HG03469 (cell line): ENCODE results near the gene ATOH8.
"Not testable (repeated sequence)": the region's sequence is repeated elsewhere in the genome, so short reads cannot be mapped to it uniquely, and the experiment has no call there.

ENCODE experiments used
- ATAC-seq: cut with Tn5 transposase; IDR thresholded peaks from one replicate; pipeline ENCODE4 v1.9.1; 2021; ENCODE audit warnings: mild to moderate bottlenecking, moderate library complexity, moderate number of reproducible peaks; ENCODE audit not compliant: unreplicated experiment

The ATOH8 gene

DNA sequence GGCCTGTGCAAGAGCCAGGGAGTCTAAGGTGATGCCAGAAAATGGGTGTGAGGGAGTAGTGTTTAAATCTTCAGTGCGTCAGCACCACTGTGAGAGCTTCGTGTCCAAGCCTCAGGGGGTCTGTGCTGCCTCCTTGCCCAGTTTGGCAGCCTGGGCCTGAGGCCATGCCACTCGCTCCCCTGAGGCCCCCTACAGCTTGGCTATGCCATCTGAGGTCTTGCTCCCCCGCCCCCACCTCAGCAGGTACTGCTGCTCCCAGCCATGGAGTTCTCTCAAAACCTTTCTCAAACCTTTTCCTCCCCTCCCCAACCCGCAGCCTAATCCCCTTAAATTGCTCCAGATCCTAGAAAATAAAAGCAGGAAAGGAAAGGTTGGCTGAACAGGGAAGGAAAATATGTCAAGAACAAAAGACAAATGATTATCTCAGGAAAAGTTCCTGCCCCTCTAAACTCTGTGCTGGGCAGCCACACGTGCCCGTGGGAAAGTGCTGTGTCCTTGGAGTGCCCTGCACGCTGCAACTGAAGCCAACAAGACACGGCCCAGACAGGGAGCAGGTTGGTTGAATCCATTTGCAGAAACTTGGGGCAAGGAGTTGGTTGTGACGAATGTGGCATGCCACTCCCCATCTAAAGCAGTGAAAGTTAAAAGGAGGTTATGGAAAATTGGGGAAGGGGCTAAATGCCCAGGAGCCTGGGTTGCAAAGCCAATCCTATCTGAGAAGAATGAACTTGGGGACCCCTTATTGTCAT lies 61.2 kb downstream of the ATOH8 start:
- no peak for ATAC-seq

DNA sequence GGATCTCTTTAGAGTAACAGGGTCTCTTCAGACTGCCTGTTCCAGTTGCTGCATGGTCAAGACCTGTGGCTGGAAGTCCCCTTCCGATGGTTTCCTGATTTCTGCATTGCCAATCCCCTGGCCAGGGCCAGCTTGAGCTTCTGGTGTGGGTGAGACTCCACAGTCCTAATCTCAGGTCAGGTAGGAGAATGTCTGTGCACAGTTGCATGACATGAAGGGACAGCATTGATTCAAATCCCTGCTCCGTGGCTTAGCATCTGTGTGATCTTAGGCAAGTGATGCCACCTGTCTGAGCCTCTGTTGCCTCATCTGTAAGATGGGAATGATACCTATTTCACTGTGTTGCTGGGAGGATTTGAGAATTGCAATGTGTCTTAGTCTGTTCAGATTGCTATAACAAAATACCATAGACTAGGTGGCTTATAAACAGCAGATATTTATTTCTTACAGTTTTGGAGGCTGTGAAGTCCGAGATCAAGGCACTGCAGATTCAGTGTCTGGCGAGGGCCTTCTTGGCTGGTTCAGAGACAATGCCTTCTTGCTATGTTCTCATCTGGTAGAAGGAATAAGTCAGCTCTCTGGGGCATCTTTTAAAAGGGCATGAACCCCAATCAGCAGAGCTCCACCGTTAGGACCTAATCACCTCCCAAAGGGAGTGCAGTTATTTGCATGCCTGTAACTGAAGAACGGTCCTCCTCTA lies 66.2 kb downstream of the ATOH8 start:
- no peak for ATAC-seq

DNA sequence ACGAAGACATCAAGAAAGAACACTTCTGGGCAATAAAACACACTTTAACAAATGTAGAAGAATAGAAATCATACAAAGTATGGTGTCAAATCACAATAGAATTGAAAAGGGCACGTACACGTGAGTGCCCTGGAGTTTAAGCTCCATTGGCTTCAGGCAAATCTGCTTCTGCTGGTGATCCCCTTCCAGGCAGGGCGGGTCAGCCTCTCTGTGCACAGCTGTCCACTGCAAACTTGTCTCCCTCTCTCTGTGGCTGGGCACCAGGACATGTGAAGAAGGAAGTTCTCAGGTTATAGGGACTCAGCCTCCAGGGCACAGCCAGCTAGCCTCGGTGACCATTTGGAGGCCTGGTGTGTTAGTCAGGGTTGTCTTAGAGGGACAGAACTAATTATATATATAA lies 69.0 kb downstream of the ATOH8 start:
- no peak for ATAC-seq

DNA sequence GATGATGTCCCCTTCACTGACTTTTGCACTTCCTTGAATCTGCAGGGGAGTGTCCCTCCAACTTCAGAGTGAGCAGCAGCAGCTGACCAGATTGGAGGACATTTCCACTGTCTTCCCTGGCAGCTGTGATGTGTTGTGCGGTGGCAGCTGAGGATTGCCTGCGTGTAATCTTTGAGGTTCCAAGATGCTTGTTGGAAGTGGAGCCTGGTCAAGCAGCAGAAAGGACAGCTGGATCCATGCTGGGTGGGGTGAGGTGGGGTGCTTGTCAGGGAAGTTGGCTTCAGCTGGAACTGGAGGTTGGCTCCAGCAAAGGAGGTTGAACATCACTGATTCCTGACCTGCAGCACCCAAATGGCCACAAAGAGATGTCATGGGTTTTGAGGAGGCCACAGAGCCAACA lies 70.2 kb downstream of the ATOH8 start:
- no peak for ATAC-seq

DNA sequence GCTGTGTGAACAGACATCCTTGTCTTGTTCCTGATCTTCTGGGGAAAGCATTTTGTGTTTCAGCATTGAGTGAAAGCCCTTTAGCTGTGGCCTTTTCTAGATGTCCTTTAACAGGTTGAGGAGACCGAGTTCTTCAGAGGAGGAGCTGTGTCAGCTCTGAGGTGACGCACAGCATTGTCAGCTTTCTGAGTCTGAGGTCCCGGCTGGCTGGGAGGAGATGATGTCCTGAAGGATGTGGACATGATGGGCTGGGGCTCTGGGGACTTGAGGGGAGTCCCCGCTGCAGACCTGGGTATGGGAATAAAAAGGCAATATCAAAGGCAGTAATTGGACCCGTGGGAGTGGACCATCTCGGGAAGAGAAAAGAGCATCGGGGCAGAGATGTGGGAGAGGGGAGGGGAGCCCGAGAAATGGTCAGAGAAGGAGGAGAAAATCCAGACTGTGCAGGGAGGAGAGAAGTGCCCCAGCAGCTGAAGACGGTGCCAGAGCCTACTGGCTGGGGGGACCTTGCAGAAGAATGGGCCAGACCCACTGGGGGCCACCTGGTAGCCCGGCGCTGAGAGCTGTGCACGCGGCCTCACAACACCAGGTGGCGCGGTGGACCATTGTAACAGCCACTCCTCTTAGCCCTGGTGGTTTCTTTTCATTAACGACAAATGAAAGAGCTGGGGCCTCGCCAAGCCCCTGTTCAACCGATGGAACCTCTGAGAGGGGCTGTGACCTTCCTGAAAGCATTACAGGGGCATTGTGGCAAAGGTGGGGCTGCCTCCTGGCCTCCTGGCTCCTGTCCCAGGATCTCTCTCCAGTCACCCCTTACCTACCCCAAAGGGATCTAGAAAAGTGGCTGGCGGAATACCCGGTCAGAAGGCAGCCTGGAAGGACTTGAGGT lies 73.4 kb downstream of the ATOH8 start:
- ATAC-seq: no peak

DNA sequence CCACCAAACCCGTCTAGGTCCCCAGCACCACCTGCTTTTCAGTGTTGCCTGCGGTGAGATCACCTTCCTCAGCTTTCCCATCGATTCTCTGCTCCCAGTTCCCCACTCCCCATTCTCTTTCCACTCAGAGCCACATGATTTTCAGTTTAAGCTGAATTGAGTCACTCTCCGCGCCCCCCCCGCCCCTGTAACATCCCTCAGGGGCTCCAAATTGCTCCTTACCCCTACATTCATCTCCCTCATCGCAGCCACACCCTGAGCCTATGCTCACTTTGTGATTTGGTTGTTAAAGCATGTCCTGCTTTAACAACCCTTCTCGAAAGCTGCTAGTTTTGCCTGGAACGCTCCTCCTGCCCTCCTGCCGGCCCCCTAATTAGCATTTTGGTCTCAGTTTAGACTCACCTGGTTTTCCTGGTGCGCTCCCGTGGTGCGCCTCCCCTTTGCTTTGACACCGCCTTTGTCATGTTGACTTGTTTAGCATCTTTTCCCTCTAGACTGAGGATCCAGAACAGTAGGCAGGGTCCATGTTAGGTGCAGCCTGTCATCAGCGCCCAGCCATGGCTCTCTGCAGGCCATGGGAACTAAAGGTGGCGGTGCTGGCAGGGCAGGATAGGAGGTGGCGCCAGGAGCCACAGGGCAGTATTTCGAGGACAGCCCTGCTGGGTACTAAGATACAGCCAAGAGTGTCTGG lies 74.2 kb downstream of the ATOH8 start:
- no peak for ATAC-seq

DNA sequence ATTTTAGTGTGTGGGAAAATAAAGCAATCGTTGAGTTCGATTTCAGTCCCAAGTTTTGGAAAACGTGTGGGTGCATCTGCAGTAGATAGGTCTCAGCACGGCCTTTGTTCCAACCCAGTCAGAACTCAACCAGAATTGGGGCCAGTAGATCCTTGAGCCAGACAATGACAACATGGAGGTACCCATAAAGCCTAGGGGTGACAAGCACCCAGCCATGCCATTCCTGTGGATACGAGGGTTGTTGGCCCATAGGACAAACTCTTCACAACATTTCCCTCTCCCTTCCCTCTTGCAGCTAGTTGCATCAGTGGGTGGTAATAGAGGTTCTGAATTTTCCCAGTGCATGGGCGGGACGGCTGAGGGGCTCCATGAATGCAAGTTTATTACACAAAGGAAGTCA lies 74.9 kb downstream of the ATOH8 start:
- ATAC-seq: no peak

DNA sequence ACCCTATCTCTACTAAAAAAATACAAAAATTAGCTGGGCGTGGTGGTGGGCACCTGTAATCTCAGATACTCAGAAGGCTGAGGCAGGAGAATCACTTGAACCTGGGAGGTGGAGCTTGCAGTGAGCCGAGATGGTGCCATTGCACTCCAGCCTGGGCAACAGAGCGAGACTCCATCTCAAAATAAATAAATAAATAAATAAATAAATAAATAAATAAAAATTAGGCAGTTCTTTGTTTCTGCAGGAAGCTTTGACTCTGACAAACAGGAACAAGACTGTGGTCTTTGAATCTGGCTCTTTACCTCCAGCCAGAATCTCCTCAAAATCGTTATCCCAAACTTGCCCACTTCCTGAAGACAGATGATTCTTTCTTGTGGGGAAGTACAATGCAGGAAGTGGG lies 75.6 kb downstream of the ATOH8 start:
- not testable (repeated sequence) for ATAC-seq

DNA sequence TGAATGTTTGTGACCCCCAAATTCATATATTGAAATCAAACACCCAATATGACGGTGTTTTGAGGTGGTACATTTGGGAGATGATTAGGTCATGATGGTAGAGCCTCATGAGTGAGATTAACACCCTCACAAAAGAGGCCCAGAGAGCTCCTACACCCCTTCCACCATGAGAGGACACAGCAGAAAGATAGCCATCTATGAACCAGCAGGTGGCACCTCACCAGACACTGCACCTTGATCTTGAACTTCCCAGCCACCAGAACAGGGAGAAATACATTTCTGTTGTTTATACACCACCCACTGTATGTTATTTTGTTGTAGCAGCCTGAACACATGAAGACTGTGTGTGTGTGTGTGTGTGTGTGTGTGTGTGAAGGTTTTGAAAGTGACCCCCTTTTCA lies 76.9 kb downstream of the ATOH8 start:
- no peak for ATAC-seq

DNA sequence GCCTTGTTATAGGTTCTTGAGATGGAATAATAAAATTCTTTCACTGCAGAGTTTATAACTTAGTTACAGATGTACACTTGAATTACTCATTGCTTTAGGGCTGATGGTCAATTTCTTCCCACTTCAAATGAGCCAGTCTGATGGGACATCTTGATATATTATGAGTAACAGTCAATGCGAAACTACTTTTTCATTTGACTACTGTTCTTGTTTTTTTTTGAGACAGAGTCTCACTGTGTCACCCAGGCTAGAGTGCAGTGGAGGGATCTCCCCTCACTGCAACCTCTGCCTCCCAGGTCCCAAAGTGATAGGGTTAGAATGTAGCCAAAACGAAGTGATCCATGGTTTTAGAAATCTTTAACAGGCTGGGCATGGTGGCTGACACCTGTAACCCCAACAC lies 77.9 kb downstream of the ATOH8 start:
- no peak for ATAC-seq

DNA sequence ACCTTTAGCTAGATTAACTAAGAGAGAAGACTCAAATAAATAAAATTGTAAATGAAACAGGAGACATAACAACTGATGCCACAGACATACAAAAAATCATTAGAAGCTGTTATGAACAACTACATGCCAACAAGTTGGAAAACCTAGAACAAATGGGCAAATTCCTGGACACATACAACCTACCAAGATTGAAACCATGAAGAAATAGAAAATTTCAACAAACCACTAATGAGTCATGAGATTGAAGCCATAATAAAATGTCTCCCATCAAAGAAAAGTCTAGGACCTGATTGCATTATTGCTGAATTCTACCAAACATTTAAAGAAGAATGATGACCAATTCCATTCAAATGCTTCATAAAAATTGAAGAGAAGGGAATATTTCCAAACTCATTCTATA lies 80.7 kb downstream of the ATOH8 start:
- no peak for ATAC-seq
